ACC112 (cell line): ENCODE measurements around the gene CAMSAP1.

Experiments used
- H2AFZ ChIP-seq: fragments of 200-600 bp; sonication (generic); one replicate; pipeline ENCODE4 v1.6.0; 2017; ENCODE audit warnings: antibody characterized with exemption, low read length; ENCODE audit not compliant: unreplicated experiment
- H3K27ac ChIP-seq: fragments of 200-600 bp; sonication (generic); 2 replicates; pipeline ENCODE4 v1.5.1; 2014; ENCODE audit warnings: low read depth, mild to moderate bottlenecking, antibody characterized with exemption, low read length, moderate library complexity
- H3K27me3 ChIP-seq: fragments of 200-600 bp; sonication (generic); 2 replicates; pipeline ENCODE4 v1.6.1; 2014; ENCODE audit warnings: mild to moderate bottlenecking, antibody characterized with exemption, low read length, moderate library complexity, mixed read lengths; ENCODE audit not compliant: insufficient read depth
- H3K36me3 ChIP-seq: fragments of 200-600 bp; sonication (generic); 2 replicates; pipeline ENCODE4 v1.6.1; 2016; ENCODE audit warnings: mild to moderate bottlenecking, antibody characterized with exemption, low read length, moderate library complexity, mixed read lengths; ENCODE audit not compliant: insufficient read depth
- H3K4me1 ChIP-seq: fragments of 200-600 bp; sonication (generic); one replicate; pipeline ENCODE4 v1.6.1; 2016; ENCODE audit warnings: low read length, mixed read lengths; ENCODE audit not compliant: insufficient read depth, unreplicated experiment, control insufficient read depth
- H3K4me3 ChIP-seq: fragments of 200-600 bp; sonication (generic); 2 replicates; pipeline ENCODE4 v1.5.1; 2014; ENCODE audit warnings: mild to moderate bottlenecking, low read depth, low read length
- H3K79me2 ChIP-seq: fragments of 200-600 bp; sonication (generic); one replicate; pipeline ENCODE4 v1.6.0; 2016; ENCODE audit warnings: low read length; ENCODE audit not compliant: control insufficient read depth, unreplicated experiment, insufficient read depth

Gene CAMSAP1

DNA sequence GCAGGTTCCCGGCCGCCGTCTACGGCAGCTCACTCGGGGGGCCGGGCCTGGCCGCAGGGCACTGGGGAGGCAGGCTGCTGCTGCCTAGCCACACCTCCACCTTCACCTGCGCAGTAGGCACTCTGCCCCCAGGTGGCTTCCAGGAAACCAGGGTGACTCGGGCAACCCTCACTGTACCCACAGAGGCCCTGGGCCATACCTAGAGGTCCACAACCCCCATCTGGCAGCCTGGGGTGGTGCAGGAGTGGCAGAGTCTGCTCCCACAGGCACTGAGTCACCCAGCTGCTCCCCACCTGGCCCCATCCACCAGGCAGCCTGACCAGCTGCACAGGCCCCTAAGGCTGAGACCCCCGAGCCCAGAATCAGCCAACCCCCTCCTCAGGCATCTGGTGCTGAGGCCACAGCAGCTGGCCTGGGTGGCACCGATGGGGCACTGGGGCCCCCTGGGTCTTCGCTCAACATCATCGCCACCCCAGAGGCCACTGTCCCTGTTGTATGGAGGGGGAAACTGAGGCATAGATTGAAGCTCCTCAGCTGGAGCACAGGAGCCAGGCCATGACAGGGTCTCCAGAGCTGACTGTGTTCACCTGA, 135.2 kb downstream of the CAMSAP1 start:
- Histone ChIP-seq H2AFZ (no peak overlapping the region), H3K27me3 (no peaks in the 10 kb centered on the region)

DNA sequence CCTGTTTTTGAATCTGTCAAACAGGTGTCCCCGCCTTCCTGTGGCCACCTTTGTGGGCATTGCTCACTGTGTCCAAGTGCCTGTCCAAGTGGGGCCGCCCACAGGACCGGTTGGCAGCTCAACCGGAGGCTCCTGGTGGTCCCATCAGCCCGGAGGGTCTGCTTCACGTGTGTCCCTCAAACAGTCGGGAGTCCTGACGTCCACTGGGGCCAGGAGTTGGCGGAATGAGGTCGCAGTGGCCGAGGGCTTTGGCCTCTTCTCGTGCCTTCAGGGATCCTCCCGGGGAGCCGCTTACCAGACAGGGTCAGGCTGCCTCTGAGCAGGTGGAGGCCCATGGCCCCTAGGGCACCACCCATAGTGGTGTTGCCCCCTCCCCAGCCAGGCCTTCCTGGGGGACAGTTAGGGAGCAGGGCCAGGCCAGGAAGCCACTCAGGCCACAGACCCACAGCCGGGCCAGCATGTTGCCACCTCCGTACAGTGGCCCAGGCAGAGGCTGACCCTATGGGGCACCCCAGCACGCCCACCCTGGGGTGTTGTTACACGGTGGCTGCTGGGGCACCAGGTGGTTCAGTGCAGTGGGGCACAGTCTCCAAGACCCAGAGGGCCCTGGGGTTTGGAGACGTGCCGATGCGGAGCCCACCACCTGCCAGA, 135.8 kb downstream of the CAMSAP1 start:
- Histone ChIP-seq H3K36me3 (no peaks in the 10 kb centered on the region), H3K27me3 (no peaks in the 10 kb centered on the region), H3K79me2 (no peaks in the 10 kb centered on the region), H3K4me1 (no peaks in the 10 kb centered on the region), H2AFZ (no peak overlapping the region), H3K4me3 (no peak overlapping the region), H3K27ac (no peak overlapping the region)

More for the DNA sequence above, 135.2 kb downstream of the CAMSAP1 start:
- Histone ChIP-seq H3K36me3 (no peaks in the 10 kb centered on the region), H3K27ac (no peak overlapping the region), H3K79me2 (no peaks in the 10 kb centered on the region), H3K4me1 (no peaks in the 10 kb centered on the region), H3K4me3 (no peak overlapping the region)

DNA sequence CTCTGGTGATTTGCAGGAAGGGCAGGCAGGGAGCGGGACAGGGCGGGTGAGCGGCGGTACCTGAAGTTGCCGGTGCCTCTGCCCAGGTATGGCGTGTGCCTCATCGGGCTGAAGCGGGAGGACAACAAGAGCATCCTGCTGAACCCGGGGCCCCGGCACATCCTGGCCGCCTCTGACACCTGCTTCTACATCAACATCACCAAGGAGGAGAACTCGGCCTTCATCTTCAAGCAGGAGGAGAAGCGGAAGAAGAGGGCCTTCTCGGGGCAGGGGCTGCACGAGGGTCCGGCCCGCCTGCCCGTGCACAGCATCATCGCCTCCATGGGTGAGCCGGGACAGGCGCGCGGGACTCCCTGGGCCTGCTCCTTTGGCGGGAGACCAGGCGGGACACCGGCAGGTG, 136.6 kb downstream of the CAMSAP1 start:
- no peak overlapping the region for H2AFZ ChIP-seq
- no peak overlapping the region for H3K4me3 ChIP-seq
- H3K36me3 ChIP-seq: no peaks in the 10 kb centered on the region
- H3K27me3 ChIP-seq: no peaks in the 10 kb centered on the region
- no peaks in the 10 kb centered on the region for H3K4me1 ChIP-seq
- no peak overlapping the region for H3K27ac ChIP-seq
- no peaks in the 10 kb centered on the region for H3K79me2 ChIP-seq

DNA sequence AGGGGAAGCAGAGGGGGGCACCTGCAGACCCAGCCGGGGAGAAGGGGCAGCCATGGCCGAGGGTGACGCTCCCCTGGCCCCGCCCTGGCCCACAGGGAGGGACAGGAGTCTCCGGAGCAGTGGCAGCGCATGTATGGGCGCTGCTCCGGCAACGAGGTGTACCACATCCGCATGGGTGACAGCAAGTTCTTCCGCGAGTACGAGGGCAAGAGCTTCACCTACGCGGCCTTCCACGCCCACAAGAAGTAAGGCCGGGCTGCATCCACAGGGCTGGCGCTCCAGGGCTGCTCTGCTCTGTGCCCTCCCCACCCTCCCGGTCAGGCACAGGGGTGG, 137.2 kb downstream of the CAMSAP1 start:
- Histone ChIP-seq H2AFZ (no peak overlapping the region), H3K36me3 (no peaks in the 10 kb centered on the region), H3K4me3 (no peak overlapping the region), H3K27me3 (no peaks in the 10 kb centered on the region), H3K79me2 (no peaks in the 10 kb centered on the region), H3K4me1 (no peaks in the 10 kb centered on the region), H3K27ac (no peak overlapping the region)

DNA sequence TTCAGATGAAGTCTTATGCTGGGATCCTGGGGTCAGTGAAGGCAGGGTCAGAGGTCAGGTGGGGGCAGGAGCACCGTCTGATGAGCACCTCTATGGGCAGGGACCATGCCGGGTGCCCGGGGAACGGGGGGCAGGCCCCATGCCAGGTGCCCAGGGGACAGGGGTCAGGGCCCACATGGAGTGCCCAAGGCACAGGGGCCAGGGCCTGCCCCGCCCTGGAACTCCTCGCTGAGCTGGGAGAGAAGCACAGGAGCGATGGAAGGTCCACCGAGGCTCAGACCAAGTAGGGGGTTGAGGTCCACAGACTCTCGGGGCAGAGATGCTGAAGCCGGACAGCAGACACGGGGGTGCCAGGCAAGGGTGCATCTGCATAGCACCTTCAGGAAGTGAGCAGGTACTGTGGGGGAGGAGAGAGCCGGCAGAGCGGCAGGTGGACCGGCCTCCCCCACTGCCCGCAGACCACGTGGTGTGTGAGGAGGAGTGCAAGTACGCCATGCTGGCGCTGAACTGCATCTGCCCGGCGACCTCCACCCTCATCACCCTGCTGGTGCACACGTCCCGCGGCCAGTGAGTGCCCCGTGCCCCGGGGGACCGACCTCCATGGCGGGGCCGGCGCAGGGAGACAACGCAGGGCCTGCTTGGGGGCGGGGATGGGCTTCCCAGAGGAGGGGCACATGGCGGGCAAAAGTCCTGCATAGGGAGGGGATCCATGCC, 137.7 kb downstream of the CAMSAP1 start:
- H2AFZ ChIP-seq: no peak overlapping the region
- H3K4me3 ChIP-seq: no peak overlapping the region
- no peaks in the 10 kb centered on the region for H3K27me3 ChIP-seq
- no peaks in the 10 kb centered on the region for H3K4me1 ChIP-seq
- H3K36me3 ChIP-seq: no peaks in the 10 kb centered on the region
- no peaks in the 10 kb centered on the region for H3K79me2 ChIP-seq
- H3K27ac ChIP-seq: no peak overlapping the region

DNA sequence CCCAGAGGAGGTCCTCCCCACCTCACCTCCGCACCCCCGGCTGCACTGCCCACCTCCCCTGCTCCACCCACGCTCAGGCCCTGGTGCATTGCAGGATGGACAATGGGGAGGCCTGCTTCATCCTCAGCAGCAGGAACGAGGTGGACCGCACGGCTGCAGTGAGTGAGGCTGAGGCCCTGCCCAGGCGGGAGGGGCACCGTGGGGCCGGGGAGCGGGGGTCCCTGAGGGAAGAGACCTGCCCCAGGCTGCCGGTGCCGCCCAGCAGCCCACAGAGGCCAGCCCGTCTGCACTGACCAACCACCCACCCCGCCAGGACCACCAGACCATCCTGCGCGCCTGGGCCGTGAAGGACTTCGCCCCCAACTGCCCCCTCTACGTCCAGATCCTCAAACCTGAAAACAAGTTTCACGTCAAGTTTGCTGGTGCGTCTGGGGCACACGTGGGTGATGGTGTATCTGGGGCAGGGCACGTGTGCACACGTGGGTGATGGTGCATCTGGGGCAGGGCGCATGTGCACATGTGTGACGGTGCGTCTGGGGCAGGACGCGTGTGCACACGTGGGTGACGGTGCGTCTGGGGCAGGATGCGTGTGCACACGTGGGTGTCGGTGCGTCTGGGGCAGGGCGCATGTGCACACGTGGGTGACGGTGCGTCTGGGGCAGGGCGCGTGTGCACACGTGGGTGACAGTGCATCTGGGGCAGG, 138.7 kb downstream of the CAMSAP1 start:
- H3K27me3 ChIP-seq: peaks cover 2% of the 10 kb centered on the region; the same call in 1 of the 2 replicates
- no peak overlapping the region for H3K27ac ChIP-seq
- H3K4me1 ChIP-seq: no peaks in the 10 kb centered on the region
- no peaks in the 10 kb centered on the region for H3K79me2 ChIP-seq
- no peak overlapping the region for H2AFZ ChIP-seq
- H3K36me3 ChIP-seq: no peaks in the 10 kb centered on the region
- no peak overlapping the region for H3K4me3 ChIP-seq

DNA sequence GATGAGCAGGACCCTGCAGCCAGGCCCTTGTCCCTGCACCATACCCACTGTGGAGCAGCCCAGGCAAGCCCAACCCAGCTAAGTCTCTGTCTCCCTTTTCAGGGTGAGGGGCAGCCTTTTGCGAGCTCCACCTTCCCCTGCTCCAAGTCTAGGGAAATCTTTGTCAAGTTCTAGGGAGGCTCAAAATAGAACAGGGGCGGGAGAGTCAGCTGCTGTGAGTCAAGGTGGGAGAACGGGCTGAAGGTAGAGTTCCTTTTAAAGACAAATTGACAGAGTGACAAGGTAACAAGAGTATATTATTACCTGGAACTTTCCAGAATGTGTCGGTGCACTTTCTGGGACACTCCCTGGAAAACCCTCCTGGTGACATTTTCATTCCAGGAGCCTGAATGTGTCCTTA, 140.6 kb downstream of the CAMSAP1 start:
- peaks cover 14% of the 10 kb centered on the region; the same call in 1 of the 2 replicates for H3K27me3 ChIP-seq
- no peak overlapping the region for H3K4me3 ChIP-seq
- H3K79me2 ChIP-seq: no peaks in the 10 kb centered on the region
- no peaks in the 10 kb centered on the region for H3K4me1 ChIP-seq
- no peaks in the 10 kb centered on the region for H3K36me3 ChIP-seq
- no peak overlapping the region for H2AFZ ChIP-seq
- no peak overlapping the region for H3K27ac ChIP-seq

DNA sequence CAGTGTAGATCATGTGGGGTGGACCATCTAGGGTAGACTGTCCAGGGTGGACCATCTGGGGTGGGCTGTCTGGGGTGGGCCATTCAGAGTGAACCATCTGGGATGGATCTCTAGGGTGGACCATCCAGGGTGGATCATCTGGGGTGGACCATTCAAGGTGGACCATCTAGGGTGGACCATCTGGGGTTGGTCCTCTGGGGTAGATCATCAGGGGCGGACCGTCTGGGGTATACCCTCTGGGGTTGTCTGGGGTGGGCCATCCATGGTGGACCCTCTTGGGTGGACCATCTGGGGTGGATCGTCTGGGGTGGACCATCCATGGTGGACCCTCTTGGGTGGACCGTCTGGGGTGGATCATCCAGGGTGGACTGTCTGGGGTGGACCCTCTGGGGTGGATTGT, 141.1 kb downstream of the CAMSAP1 start:
- Histone ChIP-seq H2AFZ (no peak overlapping the region), H3K79me2 (no peaks in the 10 kb centered on the region), H3K4me3 (no peak overlapping the region), H3K27ac (no peak overlapping the region), H3K27me3 (peaks cover 18% of the 10 kb centered on the region; the same call in 1 of the 2 replicates), H3K4me1 (no peaks in the 10 kb centered on the region), H3K36me3 (no peaks in the 10 kb centered on the region)

DNA sequence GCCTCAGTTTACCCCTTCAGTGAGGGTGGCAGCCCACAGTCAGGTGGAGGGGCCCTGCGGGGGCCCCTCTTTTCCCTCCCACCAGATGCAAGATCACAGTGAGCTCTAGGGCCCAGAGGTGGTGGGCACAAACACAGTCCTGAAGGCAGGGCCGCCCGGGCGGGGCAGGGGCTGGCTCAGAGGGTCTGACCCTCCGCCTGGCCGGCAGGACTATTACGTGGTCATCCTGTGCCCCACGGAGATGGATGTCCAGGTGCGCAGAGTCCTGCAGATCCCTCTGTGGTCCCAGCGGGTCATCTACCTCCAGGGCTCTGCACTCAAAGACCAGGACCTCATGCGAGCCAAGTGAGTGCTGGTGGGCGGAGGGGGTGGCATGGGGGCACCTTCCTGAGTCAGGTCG, 141.9 kb downstream of the CAMSAP1 start:
- Histone ChIP-seq H3K27me3 (peaks cover 19% of the 10 kb centered on the region; the same call in 1 of the 2 replicates), H2AFZ (no peak overlapping the region), H3K27ac (no peak overlapping the region), H3K79me2 (no peaks in the 10 kb centered on the region), H3K4me3 (no peak overlapping the region), H3K4me1 (no peaks in the 10 kb centered on the region), H3K36me3 (no peaks in the 10 kb centered on the region)

DNA sequence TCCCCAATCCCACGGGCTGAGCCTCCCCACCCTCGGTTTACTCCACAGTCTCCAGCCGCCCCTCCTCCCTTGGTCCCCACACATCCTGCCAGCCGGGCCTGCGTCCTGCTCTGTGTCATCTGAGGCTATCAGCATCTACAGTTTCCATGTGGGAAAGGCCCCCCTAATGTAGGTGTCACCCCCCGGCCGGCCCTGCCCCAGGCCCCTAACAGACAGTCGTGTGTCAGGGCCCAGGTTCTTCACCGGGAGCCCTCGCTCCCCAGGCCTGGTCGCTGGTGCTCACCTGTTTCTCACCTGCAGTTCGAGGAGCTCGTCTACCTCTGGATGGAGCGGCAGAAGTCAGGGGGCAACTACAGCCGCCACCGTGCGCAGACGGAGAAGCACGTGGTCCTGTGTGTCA, 142.6 kb downstream of the CAMSAP1 start:
- Histone ChIP-seq H3K79me2 (no peaks in the 10 kb centered on the region), H3K36me3 (no peaks in the 10 kb centered on the region), H3K4me1 (no peaks in the 10 kb centered on the region), H3K27ac (no peak overlapping the region), H3K4me3 (no peak overlapping the region), H3K27me3 (peaks cover 19% of the 10 kb centered on the region; the same call in 1 of the 2 replicates), H2AFZ (no peak overlapping the region)
